ENCODE results near the gene DPEP2NB.
"Not testable (repeated sequence)": the region's sequence is repeated elsewhere in the genome, so short reads cannot be mapped to it uniquely, and the experiment has no call there.

The DPEP2NB gene

DNA sequence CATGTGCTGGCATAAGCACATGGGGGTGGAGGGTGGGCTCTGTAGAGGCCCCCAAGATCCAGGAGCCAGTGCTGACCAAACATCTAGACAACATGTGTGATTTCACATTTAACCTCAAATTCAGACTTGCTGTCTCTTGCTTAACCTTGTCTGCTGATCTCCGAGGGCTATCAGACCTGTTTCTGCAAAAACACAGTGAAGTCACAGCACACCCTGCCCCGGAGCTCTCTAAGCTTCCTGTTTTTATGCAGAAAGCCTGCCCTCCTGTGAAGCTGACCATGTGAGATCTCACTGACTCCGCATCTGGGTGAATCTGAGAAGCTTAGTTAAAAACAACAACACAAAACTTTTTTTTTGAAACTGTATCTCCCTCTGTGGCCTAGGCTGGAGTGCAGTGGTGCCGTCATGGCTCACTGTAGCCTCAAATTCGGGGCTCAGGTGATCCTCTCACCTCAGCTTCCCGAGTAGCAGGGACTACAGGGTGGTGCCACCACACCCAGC lies 9.9 kb downstream of the DPEP2NB start:
- Histone ChIP-seq H3K27ac (peak overlapping the region; percentile 12), H3K4me1 (no peaks in the 10 kb centered on the region), H3K9ac (no peak overlapping the region), H3K36me3 (ENCODE audit: control insufficient read depth, insufficient read depth, low read length) (no peaks in the 10 kb centered on the region), H3K9me3 (ENCODE audit: control insufficient read depth, low read length) (no peaks in the 10 kb centered on the region), H3K4me3 (ENCODE audit: low read depth, low read length) (no peak overlapping the region), H3K4me2 (ENCODE audit: low read length) (no peak overlapping the region), H3K79me2 (no peaks in the 10 kb centered on the region), H2AFZ (peak overlapping the region; percentile 65), H3K27me3 (ENCODE audit: control insufficient read depth, insufficient read depth, low read length) (no peaks in the 10 kb centered on the region)
- TF ChIP-seq, protein P1, sequence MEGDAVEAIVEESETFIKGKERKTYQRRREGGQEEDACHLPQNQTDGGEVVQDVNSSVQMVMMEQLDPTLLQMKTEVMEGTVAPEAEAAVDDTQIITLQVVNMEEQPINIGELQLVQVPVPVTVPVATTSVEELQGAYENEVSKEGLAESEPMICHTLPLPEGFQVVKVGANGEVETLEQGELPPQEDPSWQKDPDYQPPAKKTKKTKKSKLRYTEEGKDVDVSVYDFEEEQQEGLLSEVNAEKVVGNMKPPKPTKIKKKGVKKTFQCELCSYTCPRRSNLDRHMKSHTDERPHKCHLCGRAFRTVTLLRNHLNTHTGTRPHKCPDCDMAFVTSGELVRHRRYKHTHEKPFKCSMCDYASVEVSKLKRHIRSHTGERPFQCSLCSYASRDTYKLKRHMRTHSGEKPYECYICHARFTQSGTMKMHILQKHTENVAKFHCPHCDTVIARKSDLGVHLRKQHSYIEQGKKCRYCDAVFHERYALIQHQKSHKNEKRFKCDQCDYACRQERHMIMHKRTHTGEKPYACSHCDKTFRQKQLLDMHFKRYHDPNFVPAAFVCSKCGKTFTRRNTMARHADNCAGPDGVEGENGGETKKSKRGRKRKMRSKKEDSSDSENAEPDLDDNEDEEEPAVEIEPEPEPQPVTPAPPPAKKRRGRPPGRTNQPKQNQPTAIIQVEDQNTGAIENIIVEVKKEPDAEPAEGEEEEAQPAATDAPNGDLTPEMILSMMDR (IDR thresholded peaks at IDR 0.05), result no peak

DNA sequence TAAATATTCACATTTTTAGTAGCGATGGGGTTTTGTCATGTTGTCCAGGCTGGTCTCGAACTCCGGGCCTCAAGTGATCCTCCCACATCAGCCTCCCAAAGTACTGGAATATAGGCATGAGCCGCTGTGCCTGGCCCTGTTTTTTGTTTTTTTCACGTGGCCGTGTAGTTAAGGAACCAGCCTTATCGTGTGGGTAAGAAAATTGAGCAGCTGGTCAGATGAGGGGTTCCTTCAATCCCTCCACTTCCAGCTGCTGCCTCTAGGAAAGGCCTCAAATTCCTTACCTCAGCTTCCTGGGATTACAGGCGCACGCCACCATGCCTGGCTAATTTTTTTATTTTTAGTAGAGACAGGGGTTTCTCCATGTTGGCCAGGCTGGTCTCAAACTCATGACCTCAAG lies 10.5 kb downstream of the DPEP2NB start:
- H3K27me3 ChIP-seq (ENCODE audit: control insufficient read depth, insufficient read depth, low read length), result no peaks in the 10 kb centered on the region
- no peak overlapping the region for H3K27ac ChIP-seq
- TF ChIP-seq, protein P1 (IDR thresholded peaks at IDR 0.05), result no peak
- no peak overlapping the region for H2AFZ ChIP-seq
- no peaks in the 10 kb centered on the region for H3K36me3 ChIP-seq (ENCODE audit: control insufficient read depth, insufficient read depth, low read length)
- H3K4me3 ChIP-seq (ENCODE audit: low read depth, low read length), result no peak overlapping the region
- no peaks in the 10 kb centered on the region for H3K79me2 ChIP-seq
- H3K4me2 ChIP-seq (ENCODE audit: low read length), result no peak overlapping the region
- no peaks in the 10 kb centered on the region for H3K4me1 ChIP-seq
- H3K9me3 ChIP-seq (ENCODE audit: control insufficient read depth, low read length), result no peaks in the 10 kb centered on the region
- no peak overlapping the region for H3K9ac ChIP-seq

DNA sequence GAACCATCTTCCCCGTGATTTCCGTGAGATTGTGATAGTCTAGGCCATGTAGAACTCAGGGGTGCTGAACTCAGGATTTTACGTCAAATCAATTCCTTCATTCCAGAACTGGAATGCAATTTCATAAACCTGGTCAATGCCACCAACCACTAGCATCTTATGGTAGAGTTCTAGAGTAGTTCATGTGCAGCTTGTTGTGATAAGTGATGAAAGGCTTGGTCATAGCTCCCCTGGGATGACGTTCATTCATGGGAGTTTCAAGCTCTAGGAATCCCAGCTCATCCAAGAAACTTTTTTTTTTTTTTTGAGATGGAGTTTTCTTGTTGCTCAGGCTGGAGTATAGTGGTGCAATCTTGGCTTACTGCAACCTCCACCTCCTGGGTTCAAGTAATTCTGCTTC lies 12.7 kb downstream of the DPEP2NB start:
- Histone ChIP-seq H3K36me3 (ENCODE audit: control insufficient read depth, insufficient read depth, low read length) (no peaks in the 10 kb centered on the region), H3K4me2 (ENCODE audit: low read length) (no peak overlapping the region), H3K79me2 (no peaks in the 10 kb centered on the region), H3K9ac (no peak overlapping the region), H3K4me3 (ENCODE audit: low read depth, low read length) (no peak overlapping the region), H3K4me1 (no peaks in the 10 kb centered on the region), H2AFZ (no peak overlapping the region), H3K9me3 (ENCODE audit: control insufficient read depth, low read length) (no peaks in the 10 kb centered on the region), H3K27me3 (ENCODE audit: control insufficient read depth, insufficient read depth, low read length) (no peaks in the 10 kb centered on the region), H3K27ac (no peak overlapping the region)
- TF ChIP-seq, protein P1 (IDR thresholded peaks at IDR 0.05), result no peak

DNA sequence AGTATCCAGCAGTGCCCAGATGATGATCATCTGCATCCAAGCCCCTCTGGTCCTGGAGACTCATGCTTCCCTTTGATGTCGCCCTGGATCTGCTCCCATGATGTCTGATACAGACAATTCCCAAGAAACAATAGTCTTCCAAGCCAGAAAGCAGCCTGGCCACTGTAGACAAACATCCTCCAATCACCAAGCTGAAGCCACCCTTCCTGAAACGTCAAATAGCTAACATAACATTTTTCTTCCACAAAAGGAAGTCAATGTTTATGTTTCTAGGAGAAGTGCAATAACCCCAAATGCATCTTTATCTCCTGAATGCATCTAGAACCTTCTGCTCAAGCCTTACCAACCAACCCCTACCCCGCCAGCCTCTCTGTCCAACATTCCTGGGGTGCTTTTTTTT lies 15.3 kb downstream of the DPEP2NB start:
- Histone ChIP-seq H3K27me3 (ENCODE audit: control insufficient read depth, insufficient read depth, low read length) (no peaks in the 10 kb centered on the region), H3K4me3 (ENCODE audit: low read depth, low read length) (no peak overlapping the region), H2AFZ (no peak overlapping the region), H3K4me2 (ENCODE audit: low read length) (no peak overlapping the region), H3K4me1 (no peaks in the 10 kb centered on the region), H3K9ac (no peak overlapping the region), H3K79me2 (no peaks in the 10 kb centered on the region), H3K27ac (no peak overlapping the region), H3K36me3 (ENCODE audit: control insufficient read depth, insufficient read depth, low read length) (no peaks in the 10 kb centered on the region), H3K9me3 (ENCODE audit: control insufficient read depth, low read length) (no peaks in the 10 kb centered on the region)
- TF ChIP-seq, protein P1 (IDR thresholded peaks at IDR 0.05), result no peak

DNA sequence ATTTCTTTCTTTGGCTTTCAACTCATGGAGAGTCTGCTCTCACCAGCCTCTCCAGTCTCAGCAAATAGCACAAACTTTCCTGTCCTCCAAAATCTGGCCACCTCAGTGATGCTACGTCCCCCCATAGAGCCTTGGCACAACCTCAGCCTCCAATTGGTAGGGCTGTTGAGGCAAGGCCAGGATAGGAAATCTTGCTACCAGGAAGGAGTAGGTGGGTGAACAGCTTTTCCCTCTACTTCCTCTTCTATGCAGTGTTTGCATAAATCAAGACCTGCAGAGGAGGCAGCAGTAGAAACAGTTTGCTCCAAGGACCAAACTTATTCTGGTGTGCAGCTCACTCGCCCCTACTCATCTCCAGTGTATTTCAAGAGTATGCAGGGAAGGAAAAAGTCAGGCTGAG lies 15.7 kb downstream of the DPEP2NB start:
- TF ChIP-seq, protein P1 (IDR thresholded peaks at IDR 0.05), result no peak
- H3K4me3 ChIP-seq (ENCODE audit: low read depth, low read length), result no peak overlapping the region
- H2AFZ ChIP-seq, result no peak overlapping the region
- H3K27ac ChIP-seq, result no peak overlapping the region
- H3K9me3 ChIP-seq (ENCODE audit: control insufficient read depth, low read length), result no peaks in the 10 kb centered on the region
- no peaks in the 10 kb centered on the region for H3K4me1 ChIP-seq
- H3K79me2 ChIP-seq, result no peaks in the 10 kb centered on the region
- no peak overlapping the region for H3K9ac ChIP-seq
- H3K27me3 ChIP-seq (ENCODE audit: control insufficient read depth, insufficient read depth, low read length), result no peaks in the 10 kb centered on the region
- no peaks in the 10 kb centered on the region for H3K36me3 ChIP-seq (ENCODE audit: control insufficient read depth, insufficient read depth, low read length)
- no peak overlapping the region for H3K4me2 ChIP-seq (ENCODE audit: low read length)

DNA sequence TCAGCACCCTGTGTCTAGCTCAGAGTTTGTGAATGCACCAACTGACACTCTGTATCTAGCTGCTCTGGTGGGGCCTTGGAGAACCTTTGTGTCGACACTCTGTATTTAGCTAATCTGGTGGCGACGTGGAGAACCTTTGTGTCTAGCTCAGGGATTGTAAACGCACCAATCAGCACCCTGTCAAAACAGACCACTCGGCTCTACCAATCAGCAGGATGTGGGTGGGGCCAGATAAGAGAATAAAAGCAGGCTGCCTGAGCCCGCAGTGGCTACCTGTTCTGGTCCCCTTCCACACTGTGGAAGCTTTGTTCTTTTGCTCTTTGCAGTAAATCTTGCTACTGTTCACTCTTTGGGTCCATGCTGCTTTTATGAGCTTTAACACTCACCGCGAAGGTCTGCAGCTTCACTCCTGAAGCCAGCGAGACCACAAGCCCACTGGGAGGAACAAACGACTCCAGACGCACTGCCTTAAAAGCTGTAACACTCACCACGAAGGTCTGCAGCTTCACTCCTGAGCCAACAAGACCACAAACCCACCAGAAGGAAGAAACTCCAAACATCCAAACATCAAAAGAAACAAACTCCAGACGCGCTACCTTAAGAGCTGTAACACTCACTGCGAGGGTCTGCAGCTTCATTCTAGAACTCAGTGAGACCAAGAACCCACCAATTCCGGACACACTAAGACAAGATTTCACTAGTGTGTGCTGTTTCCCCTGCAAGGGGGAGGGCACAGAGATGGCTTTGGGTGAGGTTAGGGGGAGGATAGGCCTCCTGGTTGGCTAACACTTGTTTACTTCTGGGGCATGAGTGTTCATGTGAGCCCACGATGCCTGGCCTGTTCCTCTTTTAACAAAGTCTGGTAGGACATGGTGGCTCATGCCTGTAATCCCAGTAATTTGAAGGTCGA lies 16.7 kb downstream of the DPEP2NB start, which contains the start of gene DPEP2:
Gene DPEP2 (minus strand): TSS at position 706 of the 910 bp plus-strand sequence. CDS start 6,272 bp downstream, outside the sequence.
- H3K27ac ChIP-seq, result peak within 1 kb of the TSS; percentile 15
- not testable (repeated sequence) for H3K36me3 ChIP-seq (ENCODE audit: control insufficient read depth, insufficient read depth, low read length); H3K4me2 ChIP-seq (ENCODE audit: low read length); H3K27me3 ChIP-seq (ENCODE audit: control insufficient read depth, insufficient read depth, low read length); H3K79me2 ChIP-seq; H3K4me3 ChIP-seq (ENCODE audit: low read depth, low read length); H3K9me3 ChIP-seq (ENCODE audit: control insufficient read depth, low read length); H3K4me1 ChIP-seq; H3K9ac ChIP-seq; H2AFZ ChIP-seq

Measured in parathyroid adenoma (tissue), 2 donors.